ENCODE results near the gene IGDCC3. TPM values are rescaled to one million over a fixed set of nuclear protein-coding genes. Genes with fewer than 3 reads are reported as not detected.

The IGDCC3 gene
- total and polyA plus RNA-seq, 2 experiments from 2014 or later = not detected

DNA sequence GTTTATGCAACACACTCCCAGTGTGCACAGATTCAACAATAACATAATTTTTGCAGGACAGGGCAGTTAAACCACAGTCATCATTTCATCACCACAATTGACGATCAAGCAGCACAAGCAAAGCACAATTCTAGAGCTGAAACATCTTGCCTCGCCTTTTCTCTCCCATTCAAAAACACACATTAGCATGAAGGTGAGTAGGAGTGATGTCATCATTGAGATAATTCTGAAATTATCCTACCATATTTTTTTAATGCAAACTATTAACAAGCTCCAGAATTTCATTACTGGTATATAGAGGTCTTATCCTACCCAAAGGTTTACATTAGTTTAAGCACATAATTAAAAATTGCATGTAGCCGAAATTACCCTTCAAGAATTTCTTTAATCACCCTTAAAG, 3.5 kb downstream of the IGDCC3 start:
- H3K4me1 ChIP-seq (ENCODE audit: insufficient read depth) = no peaks in the 10 kb centered on the region
- H4K20me1 ChIP-seq (ENCODE audit: insufficient read depth) = no peaks in the 10 kb centered on the region
- no peaks in the 10 kb centered on the region for H3K36me3 ChIP-seq (ENCODE audit: low read depth)
- no peak overlapping the region for H3K4me2 ChIP-seq (ENCODE audit: unreplicated experiment)
- H3K9me3 ChIP-seq (ENCODE audit: low read depth) = no peaks in the 10 kb centered on the region
- peaks cover 52% of the 10 kb centered on the region for H3K27me3 ChIP-seq (replicated peaks; ENCODE audit: insufficient read depth)
- no peak overlapping the region for H3K27ac ChIP-seq
- H2AFZ ChIP-seq = no peak overlapping the region
- no peaks in the 10 kb centered on the region for H3K79me2 ChIP-seq (ENCODE audit: insufficient read depth)
- no peak for DNase-seq
- H3F3A ChIP-seq (ENCODE audit: insufficient read depth) = no peaks in the 10 kb centered on the region
- in situ Hi-C loops (cut with MboI) = loop anchor here (5.0 kb wide), 1 partner anchor 52 kb away; no protein-coding TSS in a partner anchor
- TF ChIP-seq EZH2phosphoT487 (IDR thresholded peaks at IDR 0.05; ENCODE audit: insufficient read depth, low read depth) = no peak
- no peak overlapping the region for H3K4me3 ChIP-seq
- no peaks in the 10 kb centered on the region for H3K9me2 ChIP-seq (ENCODE audit: insufficient read depth)
- 69 to 71% methylated on average over 3 of the region's 3 CpGs for WGBS, 2 experiments (ENCODE audit: low coverage in 1 of 2, low lambda C conversion rate in 2 of 2, missing lambda C conversion rate in 2 of 2)
- H3K9ac ChIP-seq = no peak overlapping the region

GRCh38 chr15:65373163-65373651, 4.6 kb downstream of the IGDCC3 start:
- Histone ChIP-seq H3K4me2 (ENCODE audit: unreplicated experiment) (no peak overlapping the region), H3K4me1 (ENCODE audit: insufficient read depth) (no peaks in the 10 kb centered on the region), H3K27ac (no peak overlapping the region), H3K9me3 (ENCODE audit: low read depth) (no peaks in the 10 kb centered on the region), H3K4me3 (no peak overlapping the region), H4K20me1 (ENCODE audit: insufficient read depth) (no peaks in the 10 kb centered on the region), H3K9ac (no peak overlapping the region), H2AFZ (no peak overlapping the region), H3K79me2 (ENCODE audit: insufficient read depth) (no peaks in the 10 kb centered on the region), H3K36me3 (ENCODE audit: low read depth) (no peaks in the 10 kb centered on the region), H3K9me2 (ENCODE audit: insufficient read depth) (no peaks in the 10 kb centered on the region), H3F3A (ENCODE audit: insufficient read depth) (no peaks in the 10 kb centered on the region), H3K27me3 (replicated peaks; ENCODE audit: insufficient read depth) (peaks cover 40% of the 10 kb centered on the region)
- in situ Hi-C loops (cut with MboI) = loop anchor here (5.0 kb wide), 1 partner anchor 51 kb away; no protein-coding TSS in a partner anchor
- DNase-seq = no peak
- 64 to 69% methylated on average over 11 of the region's 11 CpGs for WGBS, 2 experiments (ENCODE audit: low coverage in 1 of 2, low lambda C conversion rate in 2 of 2, missing lambda C conversion rate in 2 of 2)
- TF ChIP-seq EZH2 (IDR thresholded peaks at IDR 0.05; ENCODE audit: insufficient read depth, poor library complexity, severe bottlenecking) (no peak), EZH2phosphoT487 (IDR thresholded peaks at IDR 0.05; ENCODE audit: insufficient read depth, low read depth) (no peak)

DNA sequence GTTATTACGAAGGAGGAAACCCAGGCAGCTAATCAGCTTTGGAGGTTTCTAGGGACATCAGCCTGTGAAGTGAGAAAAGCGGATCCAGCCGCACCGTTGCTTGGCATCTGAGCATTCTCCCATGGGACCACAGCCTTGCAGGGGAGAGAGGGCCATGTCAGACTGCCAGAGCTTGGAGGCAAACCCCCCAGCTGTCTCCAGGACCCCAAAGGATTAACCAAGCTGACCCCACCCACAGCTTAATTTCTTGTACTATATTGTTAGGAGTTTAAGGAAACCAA, 5.1 kb downstream of the IGDCC3 start:
- no peak overlapping the region for H3K4me3 ChIP-seq
- no peak for DNase-seq
- no peaks in the 10 kb centered on the region for H3K4me1 ChIP-seq (ENCODE audit: insufficient read depth)
- no peaks in the 10 kb centered on the region for H3F3A ChIP-seq (ENCODE audit: insufficient read depth)
- H2AFZ ChIP-seq = no peak overlapping the region
- in situ Hi-C loops (cut with MboI) = loop anchor here (5.0 kb wide), 1 partner anchor 50 kb away; no protein-coding TSS in a partner anchor
- H3K9ac ChIP-seq = no peak overlapping the region
- no peaks in the 10 kb centered on the region for H4K20me1 ChIP-seq (ENCODE audit: insufficient read depth)
- WGBS, 2 experiments (ENCODE audit: low coverage in 1 of 2, low lambda C conversion rate in 2 of 2, missing lambda C conversion rate in 2 of 2) = 63 to 75% methylated on average over 4 of the region's 4 CpGs
- H3K27me3 ChIP-seq (replicated peaks; ENCODE audit: insufficient read depth) = peaks cover 39% of the 10 kb centered on the region
- no peaks in the 10 kb centered on the region for H3K9me3 ChIP-seq (ENCODE audit: low read depth)
- no peaks in the 10 kb centered on the region for H3K79me2 ChIP-seq (ENCODE audit: insufficient read depth)
- no peak for TF ChIP-seq EZH2phosphoT487 (IDR thresholded peaks at IDR 0.05; ENCODE audit: insufficient read depth, low read depth)
- TF ChIP-seq EZH2 (IDR thresholded peaks at IDR 0.05; ENCODE audit: insufficient read depth, poor library complexity, severe bottlenecking) = no peak
- H3K27ac ChIP-seq = no peak overlapping the region
- no peaks in the 10 kb centered on the region for H3K9me2 ChIP-seq (ENCODE audit: insufficient read depth)
- H3K36me3 ChIP-seq (ENCODE audit: low read depth) = no peaks in the 10 kb centered on the region
- H3K4me2 ChIP-seq (ENCODE audit: unreplicated experiment) = no peak overlapping the region

DNA sequence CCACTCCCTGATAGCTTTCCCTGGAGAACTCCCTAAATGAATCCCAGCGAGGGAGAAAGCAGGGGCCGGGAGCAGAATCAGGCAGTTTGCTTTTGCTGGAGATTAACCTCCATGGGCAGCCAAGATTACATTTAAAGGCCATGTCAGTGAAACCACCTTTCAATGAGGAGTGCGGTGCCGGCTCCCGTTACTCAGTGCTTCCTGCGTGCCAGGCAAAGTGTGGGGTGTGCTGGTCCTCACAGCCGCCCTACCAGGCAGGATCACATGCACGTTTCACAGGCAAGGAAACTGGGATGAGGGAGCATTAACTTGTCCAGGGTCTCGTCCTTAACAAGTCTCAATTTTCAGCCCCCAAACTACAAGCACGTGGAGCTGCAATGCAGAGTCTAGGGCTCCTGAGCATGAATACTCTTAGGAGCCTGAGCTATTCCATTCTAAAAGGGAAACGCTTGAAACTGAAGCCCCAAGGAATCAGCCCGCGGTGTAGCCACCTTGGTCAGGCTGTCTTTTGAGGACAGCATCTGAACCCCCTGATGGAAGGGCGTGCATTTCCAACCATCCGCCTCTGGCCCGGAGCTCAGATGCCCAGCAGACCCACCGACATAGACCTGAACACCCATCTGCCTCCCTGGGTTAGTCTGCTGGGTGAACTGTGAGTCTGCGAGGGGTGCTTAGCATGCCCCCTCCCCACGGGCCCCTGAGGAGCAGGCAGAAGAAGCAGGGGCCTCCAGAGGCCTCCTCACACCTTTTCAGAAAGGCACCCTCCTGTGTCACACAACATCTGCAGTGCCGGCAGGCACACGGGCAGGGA, 5.6 kb downstream of the IGDCC3 start:
- H3F3A ChIP-seq (ENCODE audit: insufficient read depth) = no peaks in the 10 kb centered on the region
- H3K9me2 ChIP-seq (ENCODE audit: insufficient read depth) = no peaks in the 10 kb centered on the region
- H3K4me2 ChIP-seq (ENCODE audit: unreplicated experiment) = no peak overlapping the region
- in situ Hi-C loops (cut with MboI) = loop anchor here (5.0 kb wide), 1 partner anchor 50 kb away; no protein-coding TSS in a partner anchor
- TF ChIP-seq EZH2phosphoT487 (IDR thresholded peaks at IDR 0.05; ENCODE audit: insufficient read depth, low read depth) (no peak), EZH2 (IDR thresholded peaks at IDR 0.05; ENCODE audit: insufficient read depth, poor library complexity, severe bottlenecking) (no peak)
- no peak overlapping the region for H3K27ac ChIP-seq
- no peaks in the 10 kb centered on the region for H4K20me1 ChIP-seq (ENCODE audit: insufficient read depth)
- H3K4me3 ChIP-seq = no peak overlapping the region
- H3K9ac ChIP-seq = no peak overlapping the region
- peaks cover 39% of the 10 kb centered on the region for H3K27me3 ChIP-seq (replicated peaks; ENCODE audit: insufficient read depth)
- WGBS, 2 experiments (ENCODE audit: low coverage in 1 of 2, low lambda C conversion rate in 2 of 2, missing lambda C conversion rate in 2 of 2) = 71 to 73% methylated on average over 21 of the region's 21 CpGs
- no peaks in the 10 kb centered on the region for H3K79me2 ChIP-seq (ENCODE audit: insufficient read depth)
- no peaks in the 10 kb centered on the region for H3K9me3 ChIP-seq (ENCODE audit: low read depth)
- H3K36me3 ChIP-seq (ENCODE audit: low read depth) = no peaks in the 10 kb centered on the region
- H3K4me1 ChIP-seq (ENCODE audit: insufficient read depth) = no peaks in the 10 kb centered on the region
- DNase-seq = no peak
- H2AFZ ChIP-seq = no peak overlapping the region
